K562 (cell line): ENCODE data around the gene SDF4. TPM values are rescaled to one million over a fixed set of nuclear protein-coding genes. Genes with fewer than 3 reads are reported as not detected.

ENCODE experiments used
- ATAC-seq: fragments of 200-7000 bp; cut with Tn5 transposase; 3 replicates; pipeline ENCODE4 v1.9.1; 2020; ENCODE audit warnings: moderate library complexity
- BruUV-seq: library from RNA; stranded (reverse); fragments of 400-500 nt; replicated peaks from 2 replicates; lab custom pipeline; 2021; lab: Mats Ljungman, UMichigan
- CTCF ChIA-PET: fragments of 300-600 bp; formaldehyde crosslinking; extraction: SDS; loops from one replicate; lab custom pipeline; 2021; ENCODE audit warnings: low intra/inter-chr PET ratio; lab: Yijun Ruan, JAX
- POLR2A ChIA-PET: fragments of 300-600, 350-650 bp; sonication (Branson Sonifier 250); formaldehyde crosslinking; extraction: SDS; loops from one replicate; lab custom pipeline; 2021; ENCODE audit warnings: antibody characterized with exemption, inconsistent platforms; lab: Yijun Ruan, JAX
- DNase-seq, 4 experiments: peaks; one replicate each; pipeline versions ENCODE4 v3.0.0 to v3.0.0-alpha.2; 2011 to 2018; ENCODE audit warnings: low spot score in 3 of 4, mixed read lengths in 3 of 4; ENCODE audit errors: extremely low read depth in 1 of 4
- FAIRE-seq: peaks from 2 replicates; lab custom pipeline; 2011; peaks lifted over from hg19 to GRCh38; lab: Jason Lieb, UNC
- H2AFZ ChIP-seq: 2 replicates; pipeline ENCODE4 v1.6.0; 2011; ENCODE audit warnings: low read depth, low read length, control low read depth, inconsistent platforms
- H3K27ac ChIP-seq: fragments of 200-600 bp; 3 replicates; pipeline ENCODE4 v1.8.0; 2011; ENCODE audit warnings: low read depth, mild to moderate bottlenecking, control low read depth, inconsistent platforms, low read length, moderate library complexity, mixed read lengths; ENCODE audit errors: extremely low read depth
- H3K27me3 ChIP-seq, 2 experiments: fragments of 300-600 bp in 1 of 2; 2 replicates in 1 of 2; 3 replicates in 1 of 2; pipeline versions ENCODE4 v1.6.0 to v1.8.0; 2011; ENCODE audit warnings: inconsistent platforms in 2 of 2, low read length in 2 of 2, mild to moderate bottlenecking in 1 of 2, mixed read lengths in 1 of 2, moderate library complexity in 1 of 2; ENCODE audit not compliant: control insufficient read depth in 2 of 2, insufficient read depth in 2 of 2
- H3K36me3 ChIP-seq: fragments of 300-600 bp; 3 replicates; pipeline ENCODE4 v1.8.0; 2011; ENCODE audit warnings: mild to moderate bottlenecking, low read length, inconsistent platforms; ENCODE audit not compliant: control insufficient read depth, insufficient read depth
- H3K4me1 ChIP-seq, 2 experiments: fragments of 200-600 bp in 1 of 2; replicated peaks in 1 of 2; 2 replicates in 1 of 2; 3 replicates in 1 of 2; pipeline versions ENCODE4 v1.5.1 to v1.8.0; 2011; ENCODE audit warnings: inconsistent platforms in 2 of 2, low read length in 2 of 2, mild to moderate bottlenecking in 1 of 2, mixed read lengths in 1 of 2, moderate library complexity in 1 of 2; ENCODE audit not compliant: control insufficient read depth in 2 of 2, insufficient read depth in 2 of 2
- H3K4me2 ChIP-seq: 2 replicates; pipeline ENCODE4 v1.6.1; 2011; ENCODE audit warnings: low read length, control low read depth, inconsistent platforms, mixed read lengths; ENCODE audit not compliant: insufficient read depth
- H3K4me3 ChIP-seq: fragments of 200-600 bp; sonication (generic), shearing (Covaris generic); 2 replicates; pipeline ENCODE4 v1.5.1; 2016; ENCODE audit warnings: control low read depth, inconsistent platforms
- H3K79me2 ChIP-seq: fragments of 200-600 bp; 3 replicates; pipeline ENCODE4 v1.8.0; 2011; ENCODE audit warnings: low read length, inconsistent platforms; ENCODE audit not compliant: control insufficient read depth, insufficient read depth
- H3K9ac ChIP-seq, 2 experiments: 2 replicates each; pipeline versions ENCODE4 v1.6.0 to v1.6.1; 2011; ENCODE audit warnings: low read depth in 2 of 2, low read length in 2 of 2, control low read depth in 1 of 2, inconsistent platforms in 1 of 2, mild to moderate bottlenecking in 1 of 2, mixed read lengths in 1 of 2; ENCODE audit not compliant: insufficient read depth in 1 of 2
- H3K9me1 ChIP-seq: one replicate; pipeline ENCODE4 v1.6.0; 2011; ENCODE audit warnings: inconsistent platforms, mild to moderate bottlenecking, low read length, moderate library complexity; ENCODE audit not compliant: control insufficient read depth, insufficient read depth
- H3K9me3 ChIP-seq: replicated peaks from 2 replicates; pipeline ENCODE4 v1.5.1; 2011; ENCODE audit warnings: low read depth, low read length, inconsistent platforms; ENCODE audit not compliant: control insufficient read depth, insufficient read depth
- H4K20me1 ChIP-seq: replicated peaks from 2 replicates; pipeline ENCODE4 v1.6.1; 2011; ENCODE audit warnings: low read length, inconsistent platforms, mixed read lengths; ENCODE audit not compliant: control insufficient read depth, insufficient read depth
- BDP1 ChIP-seq: IDR thresholded peaks from 3 replicates; pipeline ENCODE4 v1.6.1; 2011; ENCODE audit not compliant: insufficient read length, insufficient read depth
- PURB ChIP-seq: sonication (generic); formaldehyde crosslinking; IDR thresholded peaks from 2 replicates; pipeline ENCODE4 v1.9.0; 2021; ENCODE audit warnings: low read depth, mild to moderate bottlenecking, missing genetic modification reagents
- SIX5 ChIP-seq, 2 experiments: IDR thresholded peaks; 2 replicates each; pipeline ENCODE4 v1.6.1; 2011; ENCODE audit warnings: low read length in 2 of 2, borderline replicate concordance in 1 of 2, low read depth in 1 of 2, mild to moderate bottlenecking in 1 of 2, moderate library complexity in 1 of 2; ENCODE audit not compliant: insufficient read depth in 1 of 2
- ZNF766 ChIP-seq: fragments of 200-800 bp; sonication (Bioruptor generic); conservative IDR thresholded peaks from 2 replicates; pipeline ENCODE4 v1.6.1; 2016; ENCODE audit warnings: missing genetic modification characterization, missing compliant biosample characterization
- WGBS: fragments of 100-300 bp; shearing (Covaris generic); methylation state at CpG from one replicate; pipeline ENCODE4 v1.1.6; 2016; ENCODE audit warnings: low coverage, mixed read lengths; ENCODE audit not compliant: insufficient coverage; ENCODE audit errors: missing lambda C conversion rate; 5-methylcytosine and 5-hydroxymethylcytosine counted together
- in situ Hi-C: fragments of 300-500 bp; cut with MboI; formaldehyde crosslinking; loops from 4 replicates; pipeline ENCODE4 v1.15.0; 2018; ENCODE audit warnings: inconsistent platforms, mixed read lengths
- intact Hi-C: fragments of 100-400 bp; cut with micrococcal nuclease; formaldehyde crosslinking; loops from 2 replicates; pipeline ENCODE4 v1.14.2; 2022
- polyA plus RNA-seq, 8 experiments: library from polyadenylated mRNA; depleted of rRNA in 4 of 8; stranded (reverse) in 5 of 8; unstranded in 3 of 8; fragments of >200 nt; fragmentation: Nextera tagmentation in 2 of 8; fragmentation: Illumina TruSeq in 1 of 8; extraction: Ambion mirVana in 2 of 8; extraction: Trizol in 1 of 8; gene quantifications; 2 replicates each; pipeline versions ENCODE4 v1.2.1 to v1.2.3, GENCODE V29; 2011 to 2014; ENCODE audit warnings: inconsistent platforms in 1 of 8, missing spikeins in 1 of 8
- total RNA-seq, 7 experiments: library from RNA; depleted of rRNA in 6 of 7; stranded (reverse); fragments of >200 nt in 6 of 7; fragmentation: Illumina TruSeq in 2 of 7; extraction: Trizol in 2 of 7; gene quantifications; 2 replicates each; pipeline versions ENCODE4 v1.2.1 to v1.2.3, GENCODE V29; 2011 to 2021; ENCODE audit warnings: low replicate concordance in 1 of 7
- TF ChIP-seq, protein P1 (sequence below): fragments of 450-650 bp; IDR thresholded peaks from 2 replicates; pipeline ENCODE4 v1.6.1; 2016; ENCODE audit warnings: mild to moderate bottlenecking, moderate library complexity
- TF ChIP-seq, protein P2 (sequence below): fragments of 250-450 bp; sonication (Bioruptor Pico); IDR thresholded peaks from 2 replicates; pipeline ENCODE4 v1.5.0; 2020; ENCODE audit warnings: mild to moderate bottlenecking

SDF4 gene
- total and polyA plus RNA-seq, 9 of the 15 experiments (the other 6 are each of a cell fraction or from before 2014, with no cell fraction given) = 0.35 to 160 (median 65.2) TPM

- Histone ChIP-seq H3K27ac (no peak overlapping the region), H3K4me3 (no peak overlapping the region), H3K9ac (peak overlapping the region in 1 of 2 experiments; percentile 45; a peak in 2 of 4 replicates), H3K9me3 (no peaks in the 10 kb centered on the region), H3K36me3 (no peaks in the 10 kb centered on the region), H3K9me1 (no peaks in the 10 kb centered on the region), H3K4me2 (no peak overlapping the region), H3K27me3 (peaks cover 73 to 93% of the 10 kb centered on the region in 2 experiments), H4K20me1 (peaks cover 6% of the 10 kb centered on the region; the same call in 1 of the 2 replicates), H3K4me1 (peaks cover 0 to 84% of the 10 kb centered on the region in 2 experiments; a peak in 2 of 5 replicates), H2AFZ (no peak overlapping the region), H3K79me2 (no peaks in the 10 kb centered on the region)
- CTCF ChIA-PET = no interaction called here
- no peak for FAIRE-seq
- no peak for DNase-seq
- WGBS = 12% methylated on average over 36 of the region's 37 CpGs
- in situ Hi-C loops (no loop called here), intact Hi-C loops (no loop called here)
- no TSS peak for BruUV-seq
- POLR2A ChIA-PET = interaction anchor here (0.7 to 1.0 kb wide), 2 partner anchors 58 to 95 kb away, joined by 3 read pairs; no protein-coding TSS in a partner anchor
- peak; percentile 11; the same call in 1 of the 3 replicates for ATAC-seq
- TF ChIP-seq, protein P1, sequence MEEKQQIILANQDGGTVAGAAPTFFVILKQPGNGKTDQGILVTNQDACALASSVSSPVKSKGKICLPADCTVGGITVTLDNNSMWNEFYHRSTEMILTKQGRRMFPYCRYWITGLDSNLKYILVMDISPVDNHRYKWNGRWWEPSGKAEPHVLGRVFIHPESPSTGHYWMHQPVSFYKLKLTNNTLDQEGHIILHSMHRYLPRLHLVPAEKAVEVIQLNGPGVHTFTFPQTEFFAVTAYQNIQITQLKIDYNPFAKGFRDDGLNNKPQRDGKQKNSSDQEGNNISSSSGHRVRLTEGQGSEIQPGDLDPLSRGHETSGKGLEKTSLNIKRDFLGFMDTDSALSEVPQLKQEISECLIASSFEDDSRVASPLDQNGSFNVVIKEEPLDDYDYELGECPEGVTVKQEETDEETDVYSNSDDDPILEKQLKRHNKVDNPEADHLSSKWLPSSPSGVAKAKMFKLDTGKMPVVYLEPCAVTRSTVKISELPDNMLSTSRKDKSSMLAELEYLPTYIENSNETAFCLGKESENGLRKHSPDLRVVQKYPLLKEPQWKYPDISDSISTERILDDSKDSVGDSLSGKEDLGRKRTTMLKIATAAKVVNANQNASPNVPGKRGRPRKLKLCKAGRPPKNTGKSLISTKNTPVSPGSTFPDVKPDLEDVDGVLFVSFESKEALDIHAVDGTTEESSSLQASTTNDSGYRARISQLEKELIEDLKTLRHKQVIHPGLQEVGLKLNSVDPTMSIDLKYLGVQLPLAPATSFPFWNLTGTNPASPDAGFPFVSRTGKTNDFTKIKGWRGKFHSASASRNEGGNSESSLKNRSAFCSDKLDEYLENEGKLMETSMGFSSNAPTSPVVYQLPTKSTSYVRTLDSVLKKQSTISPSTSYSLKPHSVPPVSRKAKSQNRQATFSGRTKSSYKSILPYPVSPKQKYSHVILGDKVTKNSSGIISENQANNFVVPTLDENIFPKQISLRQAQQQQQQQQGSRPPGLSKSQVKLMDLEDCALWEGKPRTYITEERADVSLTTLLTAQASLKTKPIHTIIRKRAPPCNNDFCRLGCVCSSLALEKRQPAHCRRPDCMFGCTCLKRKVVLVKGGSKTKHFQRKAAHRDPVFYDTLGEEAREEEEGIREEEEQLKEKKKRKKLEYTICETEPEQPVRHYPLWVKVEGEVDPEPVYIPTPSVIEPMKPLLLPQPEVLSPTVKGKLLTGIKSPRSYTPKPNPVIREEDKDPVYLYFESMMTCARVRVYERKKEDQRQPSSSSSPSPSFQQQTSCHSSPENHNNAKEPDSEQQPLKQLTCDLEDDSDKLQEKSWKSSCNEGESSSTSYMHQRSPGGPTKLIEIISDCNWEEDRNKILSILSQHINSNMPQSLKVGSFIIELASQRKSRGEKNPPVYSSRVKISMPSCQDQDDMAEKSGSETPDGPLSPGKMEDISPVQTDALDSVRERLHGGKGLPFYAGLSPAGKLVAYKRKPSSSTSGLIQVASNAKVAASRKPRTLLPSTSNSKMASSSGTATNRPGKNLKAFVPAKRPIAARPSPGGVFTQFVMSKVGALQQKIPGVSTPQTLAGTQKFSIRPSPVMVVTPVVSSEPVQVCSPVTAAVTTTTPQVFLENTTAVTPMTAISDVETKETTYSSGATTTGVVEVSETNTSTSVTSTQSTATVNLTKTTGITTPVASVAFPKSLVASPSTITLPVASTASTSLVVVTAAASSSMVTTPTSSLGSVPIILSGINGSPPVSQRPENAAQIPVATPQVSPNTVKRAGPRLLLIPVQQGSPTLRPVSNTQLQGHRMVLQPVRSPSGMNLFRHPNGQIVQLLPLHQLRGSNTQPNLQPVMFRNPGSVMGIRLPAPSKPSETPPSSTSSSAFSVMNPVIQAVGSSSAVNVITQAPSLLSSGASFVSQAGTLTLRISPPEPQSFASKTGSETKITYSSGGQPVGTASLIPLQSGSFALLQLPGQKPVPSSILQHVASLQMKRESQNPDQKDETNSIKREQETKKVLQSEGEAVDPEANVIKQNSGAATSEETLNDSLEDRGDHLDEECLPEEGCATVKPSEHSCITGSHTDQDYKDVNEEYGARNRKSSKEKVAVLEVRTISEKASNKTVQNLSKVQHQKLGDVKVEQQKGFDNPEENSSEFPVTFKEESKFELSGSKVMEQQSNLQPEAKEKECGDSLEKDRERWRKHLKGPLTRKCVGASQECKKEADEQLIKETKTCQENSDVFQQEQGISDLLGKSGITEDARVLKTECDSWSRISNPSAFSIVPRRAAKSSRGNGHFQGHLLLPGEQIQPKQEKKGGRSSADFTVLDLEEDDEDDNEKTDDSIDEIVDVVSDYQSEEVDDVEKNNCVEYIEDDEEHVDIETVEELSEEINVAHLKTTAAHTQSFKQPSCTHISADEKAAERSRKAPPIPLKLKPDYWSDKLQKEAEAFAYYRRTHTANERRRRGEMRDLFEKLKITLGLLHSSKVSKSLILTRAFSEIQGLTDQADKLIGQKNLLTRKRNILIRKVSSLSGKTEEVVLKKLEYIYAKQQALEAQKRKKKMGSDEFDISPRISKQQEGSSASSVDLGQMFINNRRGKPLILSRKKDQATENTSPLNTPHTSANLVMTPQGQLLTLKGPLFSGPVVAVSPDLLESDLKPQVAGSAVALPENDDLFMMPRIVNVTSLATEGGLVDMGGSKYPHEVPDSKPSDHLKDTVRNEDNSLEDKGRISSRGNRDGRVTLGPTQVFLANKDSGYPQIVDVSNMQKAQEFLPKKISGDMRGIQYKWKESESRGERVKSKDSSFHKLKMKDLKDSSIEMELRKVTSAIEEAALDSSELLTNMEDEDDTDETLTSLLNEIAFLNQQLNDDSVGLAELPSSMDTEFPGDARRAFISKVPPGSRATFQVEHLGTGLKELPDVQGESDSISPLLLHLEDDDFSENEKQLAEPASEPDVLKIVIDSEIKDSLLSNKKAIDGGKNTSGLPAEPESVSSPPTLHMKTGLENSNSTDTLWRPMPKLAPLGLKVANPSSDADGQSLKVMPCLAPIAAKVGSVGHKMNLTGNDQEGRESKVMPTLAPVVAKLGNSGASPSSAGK = no peak
- TF ChIP-seq ZNF766 (no peak), BDP1 (no peak), PURB (no peak), SIX5 (IDR thresholded peaks at IDR 0.05; ENCODE audit: borderline replicate concordance in 1 of 2, insufficient read depth in 1 of 2, low read depth in 1 of 2, low read length in 2 of 2) (no peak)
- TF ChIP-seq, protein P2, sequence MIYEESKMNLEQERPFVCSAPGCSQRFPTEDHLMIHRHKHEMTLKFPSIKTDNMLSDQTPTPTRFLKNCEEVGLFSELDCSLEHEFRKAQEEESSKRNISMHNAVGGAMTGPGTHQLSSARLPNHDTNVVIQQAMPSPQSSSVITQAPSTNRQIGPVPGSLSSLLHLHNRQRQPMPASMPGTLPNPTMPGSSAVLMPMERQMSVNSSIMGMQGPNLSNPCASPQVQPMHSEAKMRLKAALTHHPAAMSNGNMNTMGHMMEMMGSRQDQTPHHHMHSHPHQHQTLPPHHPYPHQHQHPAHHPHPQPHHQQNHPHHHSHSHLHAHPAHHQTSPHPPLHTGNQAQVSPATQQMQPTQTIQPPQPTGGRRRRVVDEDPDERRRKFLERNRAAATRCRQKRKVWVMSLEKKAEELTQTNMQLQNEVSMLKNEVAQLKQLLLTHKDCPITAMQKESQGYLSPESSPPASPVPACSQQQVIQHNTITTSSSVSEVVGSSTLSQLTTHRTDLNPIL (CRISPR knock-in tag) = no peak
These were observed 63.1 kb downstream of the SDF4 start for GRCh38 chr1:1168451-1169411.
